Keratinocyte (primary cell): ENCODE measurements around the gene ATP6V1E1. TPM values are rescaled to one million over a fixed set of nuclear protein-coding genes. Genes with fewer than 3 reads are reported as not detected.

Experiments used
- DNase-seq: peaks from one replicate; pipeline ENCODE4 v3.0.0-alpha.2; 2011; ENCODE audit warnings: low read depth, missing footprints, low spot score
- FAIRE-seq: peaks from 2 replicates; lab custom pipeline; 2011; peaks lifted over from hg19 to GRCh38; lab: Jason Lieb, UNC
- H2AFZ ChIP-seq: 2 replicates; pipeline ENCODE4 v1.6.0; 2012; ENCODE audit warnings: low read length, control low read depth, inconsistent platforms; ENCODE audit not compliant: control insufficient read depth
- H3K27ac ChIP-seq: 2 replicates; pipeline ENCODE4 v1.5.1; 2011; ENCODE audit warnings: low read length; ENCODE audit not compliant: control insufficient read depth, insufficient read depth
- H3K27me3 ChIP-seq: 3 replicates; pipeline ENCODE4 v1.6.0; 2011; ENCODE audit warnings: low read length; ENCODE audit not compliant: control insufficient read depth, insufficient read depth; ENCODE audit errors: extremely low read depth
- H3K36me3 ChIP-seq, 2 experiments: 2 replicates in 1 of 2; 3 replicates in 1 of 2; pipeline ENCODE4 v1.5.1; 2011; ENCODE audit warnings: low read length in 2 of 2, mild to moderate bottlenecking in 1 of 2; ENCODE audit not compliant: control insufficient read depth in 2 of 2, insufficient read depth in 2 of 2; ENCODE audit errors: extremely low read depth in 1 of 2
- H3K4me1 ChIP-seq: 3 replicates; pipeline ENCODE4 v1.5.1; 2011; ENCODE audit warnings: low read length; ENCODE audit not compliant: control insufficient read depth, insufficient read depth; ENCODE audit errors: extremely low read depth
- H3K4me2 ChIP-seq: 3 replicates; pipeline ENCODE4 v1.6.0; 2011; ENCODE audit warnings: low read depth, low read length; ENCODE audit not compliant: control insufficient read depth, insufficient read depth; ENCODE audit errors: extremely low read depth
- H3K4me3 ChIP-seq, 3 experiments: fragments of 200-600 bp in 1 of 3; sonication (generic) in 1 of 3; 2 replicates in 2 of 3; 3 replicates in 1 of 3; pipeline ENCODE4 v1.5.1; 2011 to 2016; ENCODE audit warnings: low read length in 3 of 3, mild to moderate bottlenecking in 3 of 3, control low read depth in 2 of 3, inconsistent platforms in 1 of 3, low read depth in 1 of 3, mixed read lengths in 1 of 3, mixed run types in 1 of 3, moderate library complexity in 1 of 3; ENCODE audit not compliant: control insufficient read depth in 2 of 3, insufficient read depth in 2 of 3; ENCODE audit errors: extremely low read depth in 1 of 3
- H3K79me2 ChIP-seq: 2 replicates; pipeline ENCODE4 v1.6.0; 2012; ENCODE audit warnings: low read length; ENCODE audit not compliant: control insufficient read depth, insufficient read depth
- H3K9ac ChIP-seq: 3 replicates; pipeline ENCODE4 v1.6.0; 2011; ENCODE audit warnings: low read length; ENCODE audit not compliant: control insufficient read depth, insufficient read depth; ENCODE audit errors: extremely low read depth
- H3K9me1 ChIP-seq: 3 replicates; pipeline ENCODE4 v1.6.0; 2011; ENCODE audit warnings: low read length; ENCODE audit not compliant: control insufficient read depth, insufficient read depth; ENCODE audit errors: extremely low read depth
- H3K9me3 ChIP-seq: 2 replicates; pipeline ENCODE4 v1.5.1; 2012; ENCODE audit warnings: low read depth, low read length; ENCODE audit not compliant: control insufficient read depth
- H4K20me1 ChIP-seq: 3 replicates; pipeline ENCODE4 v1.6.0; 2011; ENCODE audit warnings: low read length; ENCODE audit not compliant: control insufficient read depth, insufficient read depth; ENCODE audit errors: extremely low read depth
- CTCF ChIP-seq, 3 experiments: IDR thresholded peaks in 1 of 3; conservative IDR thresholded peaks in 1 of 3; optimal IDR thresholded peaks in 1 of 3; 2 replicates in 2 of 3; 3 replicates in 1 of 3; pipeline versions ENCODE3 to v1.5.1; 2011; ENCODE audit warnings: low read length in 3 of 3, mild to moderate bottlenecking in 3 of 3, moderate library complexity in 2 of 3, control low read depth in 1 of 3, inconsistent platforms in 1 of 3; ENCODE audit not compliant: insufficient read depth in 2 of 3; ENCODE audit errors: extremely low read depth in 1 of 3
- EZH2 ChIP-seq: IDR thresholded peaks from one replicate; pipeline ENCODE4 v1.6.1; 2012; ENCODE audit warnings: inconsistent platforms, mild to moderate bottlenecking, low read length, moderate library complexity
- dilution Hi-C: fragments of 300-500 bp; cut with MboI; formaldehyde crosslinking; loops from one replicate; pipeline ENCODE4 v1.7.0; 2020; ENCODE audit warnings: low sequenced_read_pairs; ENCODE audit not compliant: extremely low pct_ligation_motif_present
- polyA plus RNA-seq, 5 experiments: library from polyadenylated mRNA; depleted of rRNA in 3 of 5; stranded (reverse) in 3 of 5; stranded (forward) in 1 of 5; unstranded in 1 of 5; fragments of >200 nt; gene quantifications; 1 replicate in 1 of 5; 2 replicates in 3 of 5; 3 replicates in 1 of 5; pipeline versions ENCODE4 v1.2.1 to v1.2.3, GENCODE V29; 2011 to 2012; ENCODE audit warnings: missing spikeins in 2 of 5, low read depth in 1 of 5, low replicate concordance in 1 of 5

The ATP6V1E1 gene
- polyA plus RNA-seq, 1 donor (not counting 4 experiments of a cell fraction or from before 2014, with no cell fraction given) = 227 TPM

GRCh38 chr22:17655289-17655688 lies 26.7 kb upstream of the ATP6V1E1 start:
- TF ChIP-seq CTCF (optimal IDR thresholded peaks at IDR 0.05 in 1 of 3, IDR thresholded peaks at IDR 0.05 in 1 of 3, conservative IDR thresholded peaks at IDR 0.05 in 1 of 3; ENCODE audit: extremely low read depth in 1 of 3, insufficient read depth in 2 of 3, low read length in 3 of 3) = no peak
- TF ChIP-seq EZH2 = no peak
- H3K9ac ChIP-seq = no peak overlapping the region
- H3K79me2 ChIP-seq = peaks cover 9% of the 10 kb centered on the region
- dilution Hi-C loops = no loop called here
- H4K20me1 ChIP-seq = no peaks in the 10 kb centered on the region
- no peaks in the 10 kb centered on the region for H3K27me3 ChIP-seq
- H3K4me1 ChIP-seq = no peaks in the 10 kb centered on the region
- no peak overlapping the region for H2AFZ ChIP-seq
- H3K27ac ChIP-seq = no peak overlapping the region
- no peak for FAIRE-seq
- no peaks in the 10 kb centered on the region for H3K9me3 ChIP-seq
- H3K4me3 ChIP-seq = no peak overlapping the region
- H3K36me3 ChIP-seq = peaks cover 0 to 8% of the 10 kb centered on the region in 2 experiments
- H3K9me1 ChIP-seq = no peaks in the 10 kb centered on the region
- no peak for DNase-seq
- no peak overlapping the region for H3K4me2 ChIP-seq

GRCh38 chr22:17648569-17648968 lies 20.0 kb upstream of the ATP6V1E1 start:
- dilution Hi-C loops = no loop called here
- Histone ChIP-seq H4K20me1 (no peaks in the 10 kb centered on the region), H3K4me2 (no peak overlapping the region), H3K9ac (no peak overlapping the region), H2AFZ (no peak overlapping the region), H3K9me3 (no peaks in the 10 kb centered on the region), H3K27ac (no peak overlapping the region), H3K4me1 (peaks cover 4% of the 10 kb centered on the region), H3K27me3 (no peaks in the 10 kb centered on the region), H3K79me2 (peaks cover 26% of the 10 kb centered on the region), H3K4me3 (no peak overlapping the region), H3K36me3 (peaks cover 0 to 8% of the 10 kb centered on the region in 2 experiments), H3K9me1 (no peaks in the 10 kb centered on the region)
- TF ChIP-seq EZH2 (no peak), CTCF (optimal IDR thresholded peaks at IDR 0.05 in 1 of 3, IDR thresholded peaks at IDR 0.05 in 1 of 3, conservative IDR thresholded peaks at IDR 0.05 in 1 of 3; ENCODE audit: extremely low read depth in 1 of 3, insufficient read depth in 2 of 3, low read length in 3 of 3) (no peak)
- FAIRE-seq = no peak
- DNase-seq = no peak
